ENCODE data around the gene PUS1.

The PUS1 gene

DNA sequence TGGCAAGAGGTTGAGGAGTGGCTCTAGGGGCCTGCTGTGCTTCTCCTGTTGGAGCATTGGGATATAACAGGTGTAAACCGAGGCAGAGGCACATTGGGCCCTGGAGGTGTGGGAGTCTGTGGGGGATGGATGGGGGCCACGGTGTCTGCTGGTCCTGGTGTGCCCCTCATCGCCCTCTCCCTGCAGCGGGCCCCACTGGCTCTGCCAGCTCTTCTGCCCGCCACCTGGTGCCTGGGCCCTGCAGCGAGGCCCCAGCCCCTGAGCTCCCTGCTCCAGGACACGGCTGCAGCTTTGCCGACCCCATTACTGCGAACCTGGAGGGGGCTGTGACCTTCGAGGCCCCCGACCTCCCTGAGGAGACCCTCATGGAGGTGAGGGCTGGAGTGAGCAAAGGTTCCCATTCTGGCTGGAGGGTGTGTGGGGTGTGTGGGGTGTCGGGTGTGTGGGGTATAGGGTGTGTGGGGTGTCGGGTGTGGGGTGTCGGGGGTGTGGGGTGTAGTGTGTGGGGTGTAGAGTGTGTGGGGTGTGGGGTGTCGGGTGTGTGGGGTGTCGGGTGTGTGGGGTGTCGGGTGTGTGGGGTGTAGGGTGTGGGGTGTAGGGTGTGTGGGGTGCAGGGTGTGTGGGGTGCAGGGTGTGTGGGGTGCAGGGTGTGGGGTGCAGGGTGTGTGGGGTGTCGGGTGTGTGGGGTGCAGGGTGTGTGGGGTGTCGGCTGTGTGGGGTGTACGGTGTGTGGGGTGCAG is 10.6 kb upstream of the PUS1 start:
- Histone ChIP-seq H3K4me2 (ENCODE audit: low read depth, low read length, poor library complexity, severe bottlenecking) (no peak overlapping the region), H3K27me3 (ENCODE audit: insufficient read depth, low read length, poor library complexity, severe bottlenecking) (no peaks in the 10 kb centered on the region), H3K36me3 (ENCODE audit: insufficient read depth, low read length) (peaks cover 52% of the 10 kb centered on the region; the same call in 1 of the 2 replicates), H3K9me3 (ENCODE audit: insufficient read depth, low read depth, low read length) (no peaks in the 10 kb centered on the region), H3K9me2 (replicated peaks; ENCODE audit: low read depth, low read length) (no peaks in the 10 kb centered on the region), H2AFZ (ENCODE audit: low read length) (no peak overlapping the region), H4K20me1 (ENCODE audit: insufficient read depth, low read length, poor library complexity, severe bottlenecking) (no peaks in the 10 kb centered on the region), H3F3A (ENCODE audit: low read depth) (no peaks in the 10 kb centered on the region), H3K4me1 (ENCODE audit: insufficient read depth, low read length, poor library complexity, severe bottlenecking) (no peaks in the 10 kb centered on the region), H3K79me2 (ENCODE audit: insufficient read depth, low read length) (no peaks in the 10 kb centered on the region), H3K4me3 (ENCODE audit: low read length, poor library complexity, severe bottlenecking) (no peak overlapping the region), H3K9ac (ENCODE audit: low read depth, low read length, poor library complexity, severe bottlenecking) (no peak overlapping the region)
- TF ChIP-seq EZH2phosphoT487 (IDR thresholded peaks at IDR 0.05; ENCODE audit: borderline replicate concordance), result no peak
- TF ChIP-seq, protein P1, sequence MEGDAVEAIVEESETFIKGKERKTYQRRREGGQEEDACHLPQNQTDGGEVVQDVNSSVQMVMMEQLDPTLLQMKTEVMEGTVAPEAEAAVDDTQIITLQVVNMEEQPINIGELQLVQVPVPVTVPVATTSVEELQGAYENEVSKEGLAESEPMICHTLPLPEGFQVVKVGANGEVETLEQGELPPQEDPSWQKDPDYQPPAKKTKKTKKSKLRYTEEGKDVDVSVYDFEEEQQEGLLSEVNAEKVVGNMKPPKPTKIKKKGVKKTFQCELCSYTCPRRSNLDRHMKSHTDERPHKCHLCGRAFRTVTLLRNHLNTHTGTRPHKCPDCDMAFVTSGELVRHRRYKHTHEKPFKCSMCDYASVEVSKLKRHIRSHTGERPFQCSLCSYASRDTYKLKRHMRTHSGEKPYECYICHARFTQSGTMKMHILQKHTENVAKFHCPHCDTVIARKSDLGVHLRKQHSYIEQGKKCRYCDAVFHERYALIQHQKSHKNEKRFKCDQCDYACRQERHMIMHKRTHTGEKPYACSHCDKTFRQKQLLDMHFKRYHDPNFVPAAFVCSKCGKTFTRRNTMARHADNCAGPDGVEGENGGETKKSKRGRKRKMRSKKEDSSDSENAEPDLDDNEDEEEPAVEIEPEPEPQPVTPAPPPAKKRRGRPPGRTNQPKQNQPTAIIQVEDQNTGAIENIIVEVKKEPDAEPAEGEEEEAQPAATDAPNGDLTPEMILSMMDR (conservative IDR thresholded peaks at IDR 0.05; ENCODE audit: low read length), result no peak

DNA sequence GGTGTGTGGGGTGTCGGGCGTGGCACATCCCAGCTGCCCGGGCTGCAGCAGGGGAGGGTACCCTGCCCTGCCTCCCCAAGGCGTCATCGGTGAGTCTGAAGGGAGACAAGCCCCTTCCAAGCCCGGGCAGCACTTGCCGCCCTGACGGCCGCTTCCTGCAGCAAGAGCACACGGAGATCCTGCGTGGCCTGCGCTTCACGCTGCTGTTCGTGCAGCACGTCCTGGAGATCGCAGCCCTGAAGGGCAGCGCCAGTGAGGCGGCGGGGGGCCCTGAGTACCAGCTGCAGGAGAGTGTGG is 10.1 kb upstream of the PUS1 start:
- Histone ChIP-seq H3K4me3 (ENCODE audit: low read length, poor library complexity, severe bottlenecking) (no peak overlapping the region), H3F3A (ENCODE audit: low read depth) (no peaks in the 10 kb centered on the region), H3K4me1 (ENCODE audit: insufficient read depth, low read length, poor library complexity, severe bottlenecking) (no peaks in the 10 kb centered on the region), H3K9me2 (replicated peaks; ENCODE audit: low read depth, low read length) (no peaks in the 10 kb centered on the region), H2AFZ (ENCODE audit: low read length) (no peak overlapping the region), H3K36me3 (ENCODE audit: insufficient read depth, low read length) (peaks cover 48% of the 10 kb centered on the region; the same call in 1 of the 2 replicates), H3K4me2 (ENCODE audit: low read depth, low read length, poor library complexity, severe bottlenecking) (no peak overlapping the region), H4K20me1 (ENCODE audit: insufficient read depth, low read length, poor library complexity, severe bottlenecking) (no peaks in the 10 kb centered on the region), H3K9ac (ENCODE audit: low read depth, low read length, poor library complexity, severe bottlenecking) (no peak overlapping the region), H3K9me3 (ENCODE audit: insufficient read depth, low read depth, low read length) (no peaks in the 10 kb centered on the region), H3K79me2 (ENCODE audit: insufficient read depth, low read length) (no peaks in the 10 kb centered on the region), H3K27me3 (ENCODE audit: insufficient read depth, low read length, poor library complexity, severe bottlenecking) (no peaks in the 10 kb centered on the region)
- TF ChIP-seq, protein P1 (conservative IDR thresholded peaks at IDR 0.05; ENCODE audit: low read length), result no peak

DNA sequence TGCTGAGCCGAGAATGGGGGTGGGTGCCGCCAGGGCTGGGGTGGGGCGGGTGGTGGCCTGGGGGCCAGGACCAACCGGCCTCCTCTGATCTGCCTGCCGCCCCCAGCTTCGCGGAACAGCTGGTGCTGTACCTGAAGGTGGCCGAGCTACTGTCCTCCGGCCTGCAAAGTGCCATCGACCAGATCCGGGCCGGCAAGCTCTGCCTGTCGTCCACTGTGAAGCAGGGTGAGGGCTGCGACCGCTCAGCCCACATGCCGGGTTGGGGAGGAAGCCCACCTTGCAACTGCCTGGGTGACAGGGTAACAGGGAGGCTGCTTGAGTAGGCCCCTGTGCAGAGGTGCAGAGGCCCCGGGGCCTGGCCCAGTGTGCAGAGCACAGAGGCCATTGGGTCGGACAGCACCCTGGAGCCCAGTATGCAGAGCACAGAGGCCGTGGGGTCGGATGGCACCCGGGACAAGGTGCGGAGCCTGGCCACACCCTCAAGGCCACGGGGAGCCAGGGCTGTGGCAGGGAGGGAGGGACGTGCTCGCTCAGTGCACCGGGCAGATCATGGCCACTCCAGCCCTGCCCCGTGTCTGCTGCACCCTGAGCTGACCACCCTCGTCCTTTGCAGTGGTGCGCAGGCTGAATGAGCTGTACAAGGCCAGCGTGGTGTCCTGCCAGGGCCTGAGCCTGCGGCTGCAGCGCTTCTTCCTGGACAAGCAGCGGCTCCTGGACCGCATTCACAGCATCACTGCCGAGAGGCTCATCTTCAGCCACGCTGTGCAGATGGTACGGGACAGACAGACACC is 9.5 kb upstream of the PUS1 start:
- H3K9me3 ChIP-seq (ENCODE audit: insufficient read depth, low read depth, low read length), result no peaks in the 10 kb centered on the region
- TF ChIP-seq, protein P1 (conservative IDR thresholded peaks at IDR 0.05; ENCODE audit: low read length), result no peak
- TF ChIP-seq EZH2phosphoT487 (IDR thresholded peaks at IDR 0.05; ENCODE audit: borderline replicate concordance), result no peak
- no peaks in the 10 kb centered on the region for H3K9me2 ChIP-seq (replicated peaks; ENCODE audit: low read depth, low read length)
- no peaks in the 10 kb centered on the region for H3F3A ChIP-seq (ENCODE audit: low read depth)
- H4K20me1 ChIP-seq (ENCODE audit: insufficient read depth, low read length, poor library complexity, severe bottlenecking), result no peaks in the 10 kb centered on the region
- no peak overlapping the region for H3K4me3 ChIP-seq (ENCODE audit: low read length, poor library complexity, severe bottlenecking)
- no peaks in the 10 kb centered on the region for H3K4me1 ChIP-seq (ENCODE audit: insufficient read depth, low read length, poor library complexity, severe bottlenecking)
- H3K36me3 ChIP-seq (ENCODE audit: insufficient read depth, low read length), result peaks cover 43% of the 10 kb centered on the region; the same call in 1 of the 2 replicates
- H2AFZ ChIP-seq (ENCODE audit: low read length), result no peak overlapping the region
- H3K79me2 ChIP-seq (ENCODE audit: insufficient read depth, low read length), result no peaks in the 10 kb centered on the region
- no peaks in the 10 kb centered on the region for H3K27me3 ChIP-seq (ENCODE audit: insufficient read depth, low read length, poor library complexity, severe bottlenecking)
- H3K9ac ChIP-seq (ENCODE audit: low read depth, low read length, poor library complexity, severe bottlenecking), result no peak overlapping the region
- no peak overlapping the region for H3K4me2 ChIP-seq (ENCODE audit: low read depth, low read length, poor library complexity, severe bottlenecking)

Measured in Loucy (cell line).